ENCODE results near the gene TMEM106A. TPM values are rescaled to one million over a fixed set of nuclear protein-coding genes. Genes with fewer than 3 reads are reported as not detected.
"Not testable (repeated sequence)": the region's sequence is repeated elsewhere in the genome, so short reads cannot be mapped to it uniquely, and the experiment has no call there.

TMEM106A gene
- total and polyA plus RNA-seq, 7 experiments from 2014 or later: 1.6 to 20.7 (median 13.7) TPM

GRCh38 chr17:43193251-43193650 lies 18.4 kb upstream of the TMEM106A start:
- intact Hi-C loops (cut with micrococcal nuclease): no loop called here
- Histone ChIP-seq H3K27me3 (ENCODE audit: control insufficient read depth in 2 of 2, insufficient read depth in 2 of 2, low read length in 2 of 2) (no peaks in the 10 kb centered on the region), H3K27ac (ENCODE audit: low read depth, low read length) (no peak overlapping the region), H3K36me3 (ENCODE audit: control insufficient read depth in 2 of 3, insufficient read depth in 3 of 3, low read length in 3 of 3) (peaks cover 49 to 93% (median 67%) of the 10 kb centered on the region in 3 experiments), H3K4me1 (ENCODE audit: control insufficient read depth in 2 of 2, insufficient read depth in 2 of 2, low read length in 2 of 2) (no peaks in the 10 kb centered on the region), H3K4me3 (ENCODE audit: low read length) (no peak overlapping the region), H3K9me3 (ENCODE audit: control insufficient read depth in 2 of 3, low read length in 3 of 3) (no peaks in the 10 kb centered on the region)
- H3K36me3 Mint-ChIP-seq: peaks cover 4 to 73% (median 35%) of the 10 kb centered on the region in 5 donors
- ChIA-PET CTCF (no interaction called here), POLR2A (interaction anchor here (1.2 kb wide), 1 partner anchor 21 kb away, joined by 3 read pairs; no protein-coding TSS in a partner anchor)
- H3K4me1 Mint-ChIP-seq: peaks cover 0 to 3% (median 0%) of the 10 kb centered on the region in 7 donors
- no peak for DNase-seq
- H3K4me3 Mint-ChIP-seq: no peak overlapping the region
- H3K9me3 Mint-ChIP-seq: no peaks in the 10 kb centered on the region
- ATAC-seq: no peak
- H3K27me3 Mint-ChIP-seq: no peaks in the 10 kb centered on the region
- H3K27ac Mint-ChIP-seq: no peak overlapping the region

DNA sequence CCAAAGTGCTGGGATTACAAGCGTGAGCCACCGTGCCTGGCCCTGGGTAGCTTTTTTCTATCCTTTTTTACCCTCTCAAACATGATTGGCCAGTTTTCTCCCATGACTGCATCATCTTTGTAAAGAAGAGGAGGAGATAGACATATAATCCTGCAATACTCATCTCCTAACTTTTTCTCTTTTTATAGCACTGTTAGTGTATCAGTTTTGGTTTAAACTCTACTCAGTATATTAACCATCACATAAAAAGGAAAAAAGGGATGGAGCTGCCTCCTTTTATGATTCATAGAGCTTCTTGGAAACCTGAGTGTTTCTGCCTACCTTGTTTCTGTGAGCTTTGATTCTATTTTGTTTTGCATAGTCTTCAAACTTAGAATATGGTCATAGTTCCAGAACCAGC lies 12.0 kb upstream of the TMEM106A start:
- no peak overlapping the region for H3K27ac Mint-ChIP-seq
- ATAC-seq (no peak), DNase-seq (no peak)
- H3K4me1 Mint-ChIP-seq: peaks cover 0 to 4% (median 0%) of the 10 kb centered on the region in 7 donors
- no peaks in the 10 kb centered on the region for H3K27me3 ChIP-seq (ENCODE audit: control insufficient read depth in 2 of 2, insufficient read depth in 2 of 2, low read length in 2 of 2)
- intact Hi-C loops (cut with micrococcal nuclease): no loop called here
- H3K27me3 Mint-ChIP-seq: no peaks in the 10 kb centered on the region
- H3K27ac ChIP-seq (ENCODE audit: low read depth, low read length): no peak overlapping the region
- no peak overlapping the region for H3K4me3 ChIP-seq (ENCODE audit: low read length)
- no peaks in the 10 kb centered on the region for H3K9me3 ChIP-seq (ENCODE audit: control insufficient read depth in 2 of 3, low read length in 3 of 3)
- H3K9me3 Mint-ChIP-seq: no peaks in the 10 kb centered on the region
- no peak overlapping the region for H3K4me3 Mint-ChIP-seq
- peaks cover 10 to 57% (median 39%) of the 10 kb centered on the region in 5 donors for H3K36me3 Mint-ChIP-seq
- H3K4me1 ChIP-seq (ENCODE audit: control insufficient read depth in 2 of 2, insufficient read depth in 2 of 2, low read length in 2 of 2): no peaks in the 10 kb centered on the region
- H3K36me3 ChIP-seq (ENCODE audit: control insufficient read depth in 2 of 3, insufficient read depth in 3 of 3, low read length in 3 of 3): peaks cover 48 to 88% (median 57%) of the 10 kb centered on the region in 3 experiments
- POLR2A ChIA-PET: no interaction called here
- CTCF ChIA-PET: interaction anchor here (0.6 to 1.4 kb wide), 2 partner anchors 140 to 156 kb away, joined by 3 to 4 read pairs; no protein-coding TSS in a partner anchor

DNA sequence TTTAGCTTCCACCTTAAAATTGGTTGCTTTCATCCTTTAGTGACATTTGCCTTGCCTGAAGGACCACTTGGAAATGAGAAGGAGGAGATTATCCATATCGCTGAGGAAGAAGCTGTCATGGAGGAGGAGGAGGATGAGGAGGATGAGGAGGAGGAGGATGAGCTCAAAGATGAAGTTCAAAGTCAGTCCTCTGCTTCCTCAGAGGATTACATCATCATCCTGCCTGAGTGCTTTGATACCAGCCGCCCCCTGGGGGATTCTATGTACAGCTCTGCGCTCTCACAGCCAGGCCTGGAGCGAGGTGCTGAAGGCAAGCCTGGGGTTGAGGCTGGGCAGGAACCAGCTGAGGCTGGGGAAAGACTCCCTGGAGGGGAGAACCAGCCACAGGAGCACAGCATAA lies 11.5 kb upstream of the TMEM106A start:
- no peaks in the 10 kb centered on the region for H3K27me3 ChIP-seq (ENCODE audit: control insufficient read depth in 2 of 2, insufficient read depth in 2 of 2, low read length in 2 of 2)
- H3K27ac ChIP-seq (ENCODE audit: low read depth, low read length): no peak overlapping the region
- no peaks in the 10 kb centered on the region for H3K27me3 Mint-ChIP-seq
- H3K4me3 Mint-ChIP-seq: no peak overlapping the region
- DNase-seq (no peak), ATAC-seq (no peak)
- H3K4me1 Mint-ChIP-seq: peaks cover 0 to 4% (median 0%) of the 10 kb centered on the region in 7 donors
- peaks cover 10 to 52% (median 37%) of the 10 kb centered on the region in 5 donors for H3K36me3 Mint-ChIP-seq
- POLR2A ChIA-PET: no interaction called here
- CTCF ChIA-PET: interaction anchor here (0.6 to 1.4 kb wide), 3 partner anchors 34 to 156 kb away, joined by 3 to 4 read pairs (median 3); no protein-coding TSS in a partner anchor
- no peak overlapping the region for H3K4me3 ChIP-seq (ENCODE audit: low read length)
- H3K27ac Mint-ChIP-seq: no peak overlapping the region
- intact Hi-C loops (cut with micrococcal nuclease): no loop called here
- peaks cover 43 to 86% (median 52%) of the 10 kb centered on the region in 3 experiments for H3K36me3 ChIP-seq (ENCODE audit: control insufficient read depth in 2 of 3, insufficient read depth in 3 of 3, low read length in 3 of 3)
- H3K9me3 Mint-ChIP-seq: no peaks in the 10 kb centered on the region
- H3K9me3 ChIP-seq (ENCODE audit: control insufficient read depth in 2 of 3, low read length in 3 of 3): no peaks in the 10 kb centered on the region
- no peaks in the 10 kb centered on the region for H3K4me1 ChIP-seq (ENCODE audit: control insufficient read depth in 2 of 2, insufficient read depth in 2 of 2, low read length in 2 of 2)

GRCh38 chr17:43203013-43203412 lies 8.7 kb upstream of the TMEM106A start:
- peaks cover 10 to 52% (median 35%) of the 10 kb centered on the region in 5 donors for H3K36me3 Mint-ChIP-seq
- H3K27me3 Mint-ChIP-seq; POLR2A ChIA-PET; CTCF ChIA-PET; H3K27ac Mint-ChIP-seq; H3K27ac ChIP-seq (ENCODE audit: low read depth, low read length); H3K9me3 ChIP-seq (ENCODE audit: control insufficient read depth in 2 of 3, low read length in 3 of 3); ATAC-seq; H3K4me3 Mint-ChIP-seq; H3K4me1 ChIP-seq (ENCODE audit: control insufficient read depth in 2 of 2, insufficient read depth in 2 of 2, low read length in 2 of 2); H3K27me3 ChIP-seq (ENCODE audit: control insufficient read depth in 2 of 2, insufficient read depth in 2 of 2, low read length in 2 of 2); DNase-seq; intact Hi-C loops (cut with micrococcal nuclease); H3K4me1 Mint-ChIP-seq; H3K4me3 ChIP-seq (ENCODE audit: low read length); H3K9me3 Mint-ChIP-seq: not testable (repeated sequence)
- peaks cover 36 to 76% (median 44%) of the 10 kb centered on the region in 3 experiments for H3K36me3 ChIP-seq (ENCODE audit: control insufficient read depth in 2 of 3, insufficient read depth in 3 of 3, low read length in 3 of 3)

DNA sequence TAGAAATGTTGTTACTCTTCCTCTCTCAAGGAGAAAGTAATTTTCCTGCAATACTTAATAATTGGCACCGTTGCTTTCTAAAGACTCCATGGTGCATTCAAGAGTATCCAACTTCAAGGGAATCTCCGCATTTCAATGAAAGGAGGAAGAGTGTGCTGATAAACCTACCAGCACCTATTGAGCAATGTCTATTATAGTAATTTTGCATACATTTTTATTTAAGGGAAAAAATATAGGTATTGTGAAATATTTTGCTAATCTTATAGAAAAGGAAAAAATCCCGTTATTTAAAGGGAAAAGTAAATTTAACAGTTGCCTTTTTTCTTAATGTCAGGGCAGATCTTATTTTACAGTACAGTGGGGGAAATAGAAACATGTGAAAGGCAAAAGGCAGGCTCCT lies 1.1 kb upstream of the TMEM106A start:
- ChIA-PET POLR2A (interaction anchor here (1.3 to 6.1 kb wide), 7 partner anchors 9 to 213 kb away, joined by 4 to 64 read pairs (median 9); partner anchors contain the start of genes NBR1 and RPL27), CTCF (no interaction called here)
- peak overlapping the region; percentile 86 for H3K27ac ChIP-seq (ENCODE audit: low read depth, low read length)
- Mint-ChIP-seq H3K4me1 (peaks cover 23 to 45% (median 38%) of the 10 kb centered on the region in 7 donors), H3K36me3 (peaks cover 0 to 32% (median 17%) of the 10 kb centered on the region in 5 donors), H3K27me3 (no peaks in the 10 kb centered on the region), H3K9me3 (peaks cover 0 to 2% (median 0%) of the 10 kb centered on the region in 11 donors), H3K27ac (peak overlapping the region; percentile 89 to 98 (median 94)), H3K4me3 (peak overlapping the region; percentile 89 to 100 (median 96))
- H3K27me3 ChIP-seq (ENCODE audit: control insufficient read depth in 2 of 2, insufficient read depth in 2 of 2, low read length in 2 of 2): no peaks in the 10 kb centered on the region
- ATAC-seq (no peak), DNase-seq (no peak)
- intact Hi-C loops (cut with micrococcal nuclease): loop anchor here (10.0 kb wide), 2 partner anchors 186 to 274 kb away; partner anchors contain the start of genes DHX8 (in 2 of the 2), RND2 (in 1 of the 2) and VAT1 (in 1 of the 2)
- H3K9me3 ChIP-seq (ENCODE audit: control insufficient read depth in 2 of 3, low read length in 3 of 3): no peaks in the 10 kb centered on the region
- H3K36me3 ChIP-seq (ENCODE audit: control insufficient read depth in 2 of 3, insufficient read depth in 3 of 3, low read length in 3 of 3): peaks cover 0 to 27% (median 6%) of the 10 kb centered on the region in 3 experiments
- peak overlapping the region; percentile 89 for H3K4me3 ChIP-seq (ENCODE audit: low read length)
- peaks cover 15 to 17% of the 10 kb centered on the region in 2 donors for H3K4me1 ChIP-seq (ENCODE audit: control insufficient read depth in 2 of 2, insufficient read depth in 2 of 2, low read length in 2 of 2)

DNA sequence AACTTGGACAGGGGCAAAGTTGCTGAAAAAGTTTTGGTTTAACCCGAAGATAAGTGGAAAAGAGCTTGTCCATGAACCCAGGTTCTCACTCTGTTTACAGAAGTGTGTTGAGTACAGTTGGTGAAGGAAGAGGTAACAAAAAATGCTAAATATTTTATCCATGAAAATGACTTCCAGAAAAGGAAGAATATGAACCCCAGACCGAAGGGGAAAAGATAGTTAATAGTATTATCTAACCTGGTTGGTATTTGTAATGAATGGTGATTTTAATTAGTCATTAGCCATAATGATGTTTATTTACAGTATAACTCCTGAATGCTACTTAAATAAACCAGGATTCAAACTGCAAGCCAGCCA lies 574 bp upstream of the TMEM106A start:
- ATAC-seq (no peak), DNase-seq (peak in 1 of 9 donors; percentile 4)
- Histone ChIP-seq H3K9me3 (ENCODE audit: control insufficient read depth in 2 of 3, low read length in 3 of 3) (no peaks in the 10 kb centered on the region), H3K36me3 (ENCODE audit: control insufficient read depth in 2 of 3, insufficient read depth in 3 of 3, low read length in 3 of 3) (peaks cover 0 to 32% (median 6%) of the 10 kb centered on the region in 3 experiments), H3K4me3 (ENCODE audit: low read length) (peak overlapping the region; percentile 89), H3K27me3 (ENCODE audit: control insufficient read depth in 2 of 2, insufficient read depth in 2 of 2, low read length in 2 of 2) (no peaks in the 10 kb centered on the region), H3K4me1 (ENCODE audit: control insufficient read depth in 2 of 2, insufficient read depth in 2 of 2, low read length in 2 of 2) (peaks cover 15 to 17% of the 10 kb centered on the region in 2 donors), H3K27ac (ENCODE audit: low read depth, low read length) (peak overlapping the region; percentile 86)
- Mint-ChIP-seq H3K27ac (peak overlapping the region; percentile 89 to 98 (median 94)), H3K27me3 (no peaks in the 10 kb centered on the region), H3K4me3 (peak overlapping the region; percentile 89 to 100 (median 96)), H3K36me3 (peaks cover 3 to 34% (median 19%) of the 10 kb centered on the region in 5 donors), H3K9me3 (peaks cover 0 to 2% (median 0%) of the 10 kb centered on the region in 11 donors), H3K4me1 (peaks cover 23 to 49% (median 43%) of the 10 kb centered on the region in 7 donors)
- ChIA-PET CTCF (interaction anchor here (0.6 to 1.3 kb wide), 8 partner anchors 9 to 213 kb away, joined by 3 to 7 read pairs (median 3); partner anchors contain the start of gene RPL27), POLR2A (interaction anchor here (0.6 to 6.1 kb wide), 13 partner anchors 9 to 720 kb away, joined by 3 to 64 read pairs (median 6); partner anchors contain the start of genes DHX8, NBR1 and RPL27)
- intact Hi-C loops (cut with micrococcal nuclease): loop anchor here (1.0 to 10.0 kb wide), 7 partner anchors 40 to 274 kb away; partner anchors contain the start of genes BRCA1 (in 2 of the 2), DHX8 (in 2 of the 2), IFI35 (in 1 of the 2) and NBR1 (in 1 of the 2)
